NCI-H2227 (cell line): Measurements from ENCODE around the gene AKR7A2.

ENCODE experiments used
- DNase-seq: peaks from one replicate; lab custom pipeline; 2025; ENCODE audit not compliant: unreplicated experiment; lab: John Stamatoyannopoulos, UW

AKR7A2 gene

DNA sequence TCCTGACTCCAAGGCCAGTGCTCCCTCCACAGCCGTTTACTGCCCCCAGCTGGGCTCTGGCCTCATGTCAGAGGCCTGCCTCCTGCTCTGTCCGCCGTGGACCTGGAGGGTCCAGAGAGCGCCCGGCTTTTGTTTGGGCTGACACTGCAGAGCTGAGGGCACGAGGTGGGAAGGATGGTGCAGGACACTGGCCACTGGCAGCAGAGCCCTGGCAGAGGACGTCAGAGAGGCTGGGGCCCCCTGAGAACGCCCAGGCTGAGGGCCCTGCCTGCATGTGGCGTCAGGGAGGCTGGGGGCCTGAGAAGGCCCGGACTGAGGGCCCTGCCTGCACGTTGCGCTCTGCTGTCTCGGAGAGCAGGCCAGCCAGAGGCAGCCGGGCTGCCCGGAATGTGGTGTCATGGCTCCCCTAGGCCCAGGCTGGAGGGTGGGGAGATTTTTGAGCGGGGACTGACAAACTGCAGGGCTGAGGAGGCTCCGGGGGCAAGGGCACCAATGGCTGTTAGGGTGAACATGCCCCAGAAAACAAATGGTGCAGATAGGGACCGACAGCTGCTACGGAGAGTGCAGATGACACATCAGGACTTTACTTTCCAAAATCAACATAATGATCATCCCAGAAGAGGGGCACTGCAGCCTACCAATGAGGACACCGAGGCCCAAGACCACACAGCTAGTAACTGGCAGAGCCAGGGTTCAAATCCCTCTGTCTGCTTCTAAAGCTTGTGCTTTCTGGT is 31.8 kb upstream of the AKR7A2 start:
- no peak for DNase-seq

DNA sequence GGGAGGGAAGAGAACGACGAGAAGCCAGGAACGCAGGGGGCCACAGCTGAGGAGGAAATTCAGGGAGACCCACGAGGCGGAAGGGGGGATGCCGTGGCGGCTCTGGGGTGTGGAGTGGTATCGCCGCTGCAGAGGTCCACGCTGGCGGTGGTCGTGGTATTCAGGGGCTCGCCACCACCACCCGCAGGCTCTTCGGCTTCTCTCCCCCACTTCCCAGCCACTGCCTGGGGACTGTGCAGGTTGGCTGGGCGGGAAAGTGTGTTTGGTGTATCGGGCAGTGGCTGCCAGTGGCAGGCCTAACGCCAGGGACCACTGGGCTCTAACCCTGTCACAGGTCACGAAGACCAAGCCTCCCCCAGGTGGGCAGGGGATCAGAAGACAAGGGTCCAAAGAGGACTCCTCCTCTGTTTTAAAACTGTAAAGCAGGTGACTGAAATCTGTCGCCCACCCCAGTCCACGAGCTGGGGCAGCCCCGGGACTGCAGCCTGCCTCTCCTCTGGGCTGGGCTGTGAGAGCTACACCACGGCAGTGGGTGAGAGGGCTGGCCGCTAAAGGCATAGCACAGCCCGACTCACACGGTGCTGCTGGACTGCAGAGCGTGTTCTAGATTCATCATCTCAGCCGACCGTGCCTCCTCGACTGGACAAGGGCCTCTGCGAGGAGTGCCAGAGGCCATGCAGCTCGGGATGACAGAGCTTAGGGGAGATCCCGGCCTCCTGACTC is 31.1 kb upstream of the AKR7A2 start:
- DNase-seq: no peak

DNA sequence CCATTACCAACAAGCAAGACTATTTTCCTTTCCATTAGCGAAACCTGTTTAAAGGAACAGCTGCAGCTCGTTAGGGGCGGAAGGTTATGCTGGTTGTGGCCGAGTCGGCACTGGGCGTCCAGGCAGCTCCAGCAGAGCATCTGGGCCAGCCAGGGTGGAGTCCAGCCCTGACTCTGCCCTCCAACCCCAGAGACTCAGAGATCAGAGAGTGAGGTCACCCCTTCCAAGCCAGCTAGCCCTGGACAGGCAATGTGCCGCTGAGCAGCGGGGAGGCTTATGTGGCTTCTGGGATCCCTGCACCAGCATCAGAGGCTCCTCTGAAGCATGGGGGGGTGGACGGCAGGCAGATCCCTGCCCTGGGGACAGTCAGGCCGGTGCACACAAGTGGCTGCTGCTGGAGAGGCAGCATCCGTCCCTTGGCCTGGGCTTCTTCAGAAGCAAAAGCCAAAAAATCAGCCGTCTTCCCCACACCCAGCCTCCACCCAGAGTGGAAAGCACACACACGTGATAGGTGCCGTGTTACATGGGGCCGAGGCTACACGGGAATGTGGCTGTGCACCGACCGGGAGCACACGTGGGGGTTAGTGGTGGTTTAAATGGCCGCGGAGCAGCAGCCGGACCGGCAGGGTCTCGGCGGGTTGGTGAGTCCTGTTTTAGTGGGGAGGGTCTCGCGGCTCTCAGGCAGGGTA is 30.3 kb upstream of the AKR7A2 start:
- DNase-seq: no peak

DNA sequence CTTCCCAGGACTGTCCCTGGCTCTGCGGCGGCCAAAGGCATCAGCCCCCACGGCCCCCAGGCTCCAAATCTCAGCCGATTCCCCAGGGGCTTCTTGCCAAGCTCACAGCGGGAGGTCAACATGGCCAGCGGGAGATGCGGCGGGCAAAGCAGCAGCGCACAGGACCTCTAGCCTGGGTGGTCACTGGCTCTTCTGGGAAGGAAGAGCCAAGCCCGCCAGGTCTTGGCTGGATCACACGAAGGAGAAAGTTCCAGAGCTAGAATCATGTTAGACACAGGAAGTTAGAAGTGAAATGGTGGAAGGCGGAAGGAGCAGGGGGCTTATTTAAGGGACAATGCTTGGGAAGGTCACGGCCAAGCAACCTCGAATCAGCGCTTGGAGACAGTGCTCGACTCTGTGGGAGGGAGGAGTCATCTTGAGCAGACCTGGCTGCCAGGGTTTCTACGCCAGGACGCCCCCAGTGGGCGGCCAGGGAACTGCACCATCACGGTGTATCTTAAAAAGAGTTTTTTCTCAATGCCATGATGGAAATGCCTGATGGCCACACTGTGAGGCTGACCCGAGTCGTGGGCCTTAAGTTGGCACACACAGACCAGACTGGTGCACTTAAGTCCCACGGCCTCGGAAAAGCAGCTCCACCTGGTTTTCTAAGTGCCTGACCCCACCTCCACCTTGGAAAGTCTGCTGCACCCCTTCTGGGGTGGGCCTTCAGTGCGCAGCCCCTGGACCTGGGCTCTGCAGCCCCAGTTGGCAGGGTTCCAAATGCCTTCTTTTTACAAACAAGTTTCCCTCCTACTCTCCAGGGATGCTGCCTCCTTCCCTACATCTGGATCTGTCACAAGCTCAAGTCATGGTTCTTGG is 29.5 kb upstream of the AKR7A2 start:
- DNase-seq: peak; percentile 74

DNA sequence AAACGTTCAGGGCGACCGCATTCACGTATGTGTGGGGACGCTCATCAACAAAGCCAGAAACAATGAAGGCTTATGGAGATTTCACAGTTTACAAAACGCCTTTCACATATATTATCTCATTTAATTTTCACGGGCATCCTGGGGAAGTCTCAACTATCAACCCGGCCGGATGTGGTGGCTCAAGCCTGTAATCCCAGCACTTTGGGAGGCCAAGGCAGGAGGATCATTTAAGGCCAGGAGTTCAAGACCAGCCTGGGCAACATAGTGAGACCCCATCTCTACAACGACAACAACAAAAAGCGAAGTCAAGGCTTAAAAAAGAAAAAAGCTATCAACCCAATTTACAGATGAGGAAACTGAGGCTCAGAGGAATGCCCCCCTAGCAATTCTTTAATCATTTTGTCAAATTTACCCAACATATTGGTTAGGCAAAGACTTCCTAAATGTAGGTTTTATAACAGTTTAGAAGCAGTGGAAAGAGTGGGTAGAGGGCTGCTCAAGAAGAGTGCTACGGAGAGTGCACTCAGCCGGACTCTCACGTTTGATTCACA is 28.5 kb upstream of the AKR7A2 start:
- no peak for DNase-seq

DNA sequence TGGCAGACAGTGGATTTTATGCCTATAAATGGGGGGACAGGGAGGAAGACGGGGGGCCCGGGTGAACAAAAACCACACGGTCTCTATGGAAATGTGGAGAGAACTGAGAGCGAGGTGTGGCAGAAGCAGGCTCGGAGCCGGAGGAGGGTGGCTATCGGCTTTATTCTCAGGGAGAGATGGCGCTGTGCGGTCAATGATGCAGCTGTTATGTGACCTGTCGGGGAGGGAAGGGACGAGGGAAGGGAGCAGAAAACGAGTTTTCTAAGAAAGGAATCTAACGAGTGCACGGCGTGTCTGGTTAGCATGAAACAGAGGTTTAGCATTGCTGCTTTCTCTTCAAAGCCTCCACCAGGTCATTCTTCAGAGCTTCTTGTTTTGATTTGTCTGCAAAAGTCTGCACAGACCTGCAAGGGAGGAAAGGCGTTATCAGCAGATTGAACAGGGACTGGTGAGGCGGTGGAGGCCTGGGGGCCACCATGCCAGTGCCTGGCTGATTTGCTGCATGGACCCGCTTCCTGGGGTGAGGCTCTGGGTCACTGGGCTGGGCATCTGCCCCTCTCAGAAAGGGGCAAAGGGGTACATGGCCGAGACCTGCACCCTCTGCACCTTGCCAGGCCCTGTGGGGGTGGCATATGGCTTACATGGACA is 27.4 kb upstream of the AKR7A2 start:
- no peak for DNase-seq

DNA sequence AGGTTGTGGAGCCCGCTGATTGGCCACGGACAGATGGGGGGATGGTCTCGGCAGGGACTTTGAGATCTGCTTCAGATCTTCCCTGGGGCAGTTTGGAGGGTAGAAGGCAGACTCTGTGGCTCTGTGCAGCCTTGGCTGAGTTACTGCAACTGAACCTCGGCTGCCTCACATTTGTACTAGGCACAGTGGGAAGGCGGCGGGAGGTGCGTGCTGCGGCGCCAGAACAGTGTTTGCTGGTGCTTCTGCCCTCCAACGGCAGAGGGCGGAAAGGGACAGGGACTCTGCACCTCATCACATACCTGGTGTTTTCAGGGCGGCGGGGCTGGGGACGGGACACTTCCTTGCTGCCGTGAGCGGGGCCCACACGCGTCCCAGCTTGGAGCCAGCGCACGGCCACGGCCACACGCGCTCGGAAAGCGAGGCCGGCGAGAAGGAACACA is 26.4 kb upstream of the AKR7A2 start:
- DNase-seq: no peak

DNA sequence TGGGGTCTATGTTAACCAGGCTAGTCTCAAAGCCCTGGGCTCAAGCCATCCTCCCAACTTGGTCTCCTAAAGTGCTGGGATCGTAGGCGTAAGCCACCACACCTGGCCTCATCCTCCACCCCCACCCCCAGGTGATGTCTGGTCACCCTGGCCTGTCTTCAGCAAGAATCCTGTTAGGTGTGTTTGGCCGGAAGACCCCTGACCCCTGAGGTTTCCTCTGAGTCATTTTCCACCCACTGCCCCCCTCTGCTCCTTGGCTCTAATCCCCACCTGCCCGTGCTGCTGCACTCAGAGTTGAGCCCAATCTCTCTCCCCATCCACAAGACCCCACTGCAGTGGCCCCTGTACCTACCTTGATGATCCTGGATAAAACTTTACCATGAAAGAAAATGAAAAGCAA is 25.3 kb upstream of the AKR7A2 start:
- DNase-seq: no peak

DNA sequence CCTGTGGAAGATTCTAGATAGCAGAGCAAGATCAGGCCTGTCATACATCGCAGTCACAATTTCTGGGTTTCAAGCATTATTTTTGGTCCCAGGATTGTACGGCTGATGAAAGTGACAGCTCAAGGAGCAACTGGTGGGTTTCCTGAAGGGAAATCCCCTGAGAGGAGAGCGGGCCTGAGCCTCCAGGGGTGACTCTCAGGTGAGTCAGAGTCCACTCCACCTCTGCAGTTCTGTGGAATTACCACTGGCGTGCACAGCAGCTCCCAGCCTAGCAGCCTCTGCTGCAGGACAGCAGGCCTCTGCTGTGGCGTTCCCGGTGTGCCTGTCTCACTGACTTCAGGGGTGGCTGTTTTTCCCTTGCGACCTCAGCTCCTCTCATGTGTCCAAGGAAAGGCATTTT is 24.6 kb upstream of the AKR7A2 start:
- DNase-seq: no peak

DNA sequence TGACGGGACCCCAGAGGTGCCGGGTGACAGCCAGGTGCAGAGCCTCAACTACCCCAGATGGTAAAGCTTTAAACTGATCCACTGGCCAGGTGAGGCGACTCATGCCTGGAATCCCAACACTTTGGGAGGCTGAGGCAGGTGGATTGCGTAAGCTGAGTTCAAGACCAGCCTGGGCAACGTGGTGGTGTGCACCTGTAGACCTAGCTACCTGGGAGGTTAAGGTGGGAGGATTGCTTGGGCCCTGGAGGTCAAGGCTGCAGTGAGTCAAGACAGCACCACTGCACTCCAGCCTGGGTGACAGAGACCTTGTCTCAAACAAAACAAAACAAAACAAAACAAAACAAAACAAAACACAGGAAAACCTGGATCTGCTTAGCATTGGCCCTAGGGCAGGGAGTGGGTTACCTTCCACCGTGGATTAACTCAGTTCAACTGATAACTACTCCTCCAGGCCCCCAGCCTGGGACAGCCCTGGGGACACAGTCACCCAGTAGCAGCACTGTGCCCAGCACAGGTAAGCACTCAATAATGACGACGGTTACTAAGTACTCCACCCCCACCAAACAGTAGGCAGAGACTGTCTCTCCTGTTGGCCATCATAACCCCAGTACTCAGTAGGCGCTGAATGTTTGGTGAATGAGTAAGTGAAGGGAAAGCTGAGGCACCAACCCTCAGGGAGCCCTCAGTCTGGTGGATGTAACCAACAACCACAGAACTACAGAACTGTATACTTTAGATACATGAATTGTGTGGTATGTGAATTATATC is 21.8 kb upstream of the AKR7A2 start:
- no peak for DNase-seq

DNA sequence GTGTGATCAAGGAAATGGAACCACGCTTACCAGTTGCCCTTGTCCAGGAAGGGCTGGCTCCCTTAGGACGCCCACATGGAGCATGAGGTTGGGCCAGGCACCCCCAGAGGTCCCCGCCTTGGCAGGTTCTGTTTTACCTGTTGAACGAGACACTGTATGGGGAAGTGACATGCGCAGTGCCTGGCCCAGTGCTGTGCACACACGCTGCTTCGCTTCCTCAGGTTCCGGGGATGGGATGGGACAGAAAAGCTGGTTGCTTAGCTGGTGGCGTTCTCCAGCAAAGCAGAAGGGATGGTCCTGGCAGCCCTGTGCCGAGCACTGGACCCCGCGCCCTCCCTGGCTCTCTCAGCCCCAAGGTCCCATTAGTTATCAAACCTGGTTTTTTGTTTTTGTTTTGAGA is 20.9 kb upstream of the AKR7A2 start:
- DNase-seq: no peak

DNA sequence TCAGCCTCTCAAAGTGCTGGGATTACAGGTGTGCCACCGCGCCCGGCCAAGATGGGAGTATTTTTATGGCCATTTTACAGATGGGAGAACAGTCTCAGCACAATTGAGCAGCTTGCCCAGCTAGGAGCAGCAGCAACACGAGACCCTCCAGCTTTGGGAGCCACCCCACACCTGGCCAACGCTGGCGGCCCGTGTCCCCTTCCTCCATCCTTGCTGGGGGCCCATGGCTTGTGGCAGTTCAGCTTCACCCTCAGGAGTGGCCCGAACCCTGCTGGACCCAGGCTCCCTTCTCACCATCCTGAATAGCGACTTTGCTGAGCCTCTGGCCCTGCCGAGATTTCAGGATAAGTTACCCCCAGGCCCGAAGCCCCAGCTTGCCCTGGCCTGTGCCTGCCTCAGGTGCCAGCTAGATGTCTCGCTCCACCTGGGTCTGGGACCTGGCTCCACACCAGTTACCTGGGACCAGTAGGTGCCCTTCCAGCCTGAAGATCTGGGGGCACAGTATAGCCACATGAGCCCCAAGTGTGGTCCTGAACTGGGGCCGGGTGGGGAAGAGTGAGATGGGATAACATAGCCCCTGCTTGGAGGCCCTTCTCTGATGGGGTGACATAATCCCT is 19.4 kb upstream of the AKR7A2 start:
- DNase-seq: no peak

DNA sequence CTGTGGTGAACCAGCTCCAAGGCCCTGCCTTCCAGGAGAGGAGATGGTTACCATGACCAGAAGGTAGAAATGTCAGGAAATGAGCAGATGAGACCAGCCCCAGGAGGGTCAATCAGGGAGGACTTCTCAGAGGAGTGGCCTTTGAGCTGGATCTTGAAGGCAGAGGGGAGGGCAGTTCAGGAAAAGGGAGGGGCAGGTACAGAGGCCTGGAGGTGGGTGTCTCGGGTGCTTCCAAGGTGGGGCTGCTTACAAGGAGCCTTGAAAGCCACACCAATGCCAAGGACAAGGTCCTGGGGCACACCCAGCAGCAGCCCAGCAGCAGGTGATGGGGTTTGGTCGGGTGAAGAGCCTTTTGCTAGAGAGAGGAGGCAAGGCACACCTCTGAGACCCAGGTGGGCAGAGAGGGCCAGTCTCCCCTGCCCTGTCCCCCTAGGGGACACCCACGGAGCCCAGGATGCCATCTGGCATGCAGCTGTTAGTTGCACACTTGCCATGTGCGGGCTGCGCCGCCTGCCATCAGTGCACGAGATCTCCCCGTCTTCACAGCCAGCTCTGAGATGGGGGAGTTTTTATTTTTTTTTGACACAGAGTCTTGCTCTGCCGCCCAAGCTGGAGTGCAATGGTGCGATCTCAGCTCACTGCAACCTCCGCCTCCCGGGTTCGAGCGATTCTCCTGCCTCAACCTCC is 18.6 kb upstream of the AKR7A2 start:
- DNase-seq: no peak

DNA sequence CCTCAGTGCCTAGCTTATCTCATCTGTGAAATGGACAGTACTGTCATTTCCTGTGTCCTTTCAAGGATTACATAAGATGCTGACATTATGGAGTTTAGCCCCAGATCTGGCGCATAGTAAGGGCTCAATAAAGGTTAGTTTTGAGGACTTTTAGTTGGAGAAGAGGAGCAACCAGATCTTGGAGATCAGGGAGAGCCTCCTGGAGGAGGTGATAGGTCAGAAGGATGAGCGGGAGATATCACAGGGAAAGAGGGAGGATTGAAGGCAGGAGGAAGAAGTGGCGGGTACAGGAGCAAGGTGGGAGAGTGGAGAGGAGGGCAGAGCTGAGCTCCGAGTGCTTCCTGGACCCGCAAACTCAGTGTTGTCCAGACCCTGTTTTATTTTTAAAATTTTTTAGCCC is 17.7 kb upstream of the AKR7A2 start:
- DNase-seq: no peak

DNA sequence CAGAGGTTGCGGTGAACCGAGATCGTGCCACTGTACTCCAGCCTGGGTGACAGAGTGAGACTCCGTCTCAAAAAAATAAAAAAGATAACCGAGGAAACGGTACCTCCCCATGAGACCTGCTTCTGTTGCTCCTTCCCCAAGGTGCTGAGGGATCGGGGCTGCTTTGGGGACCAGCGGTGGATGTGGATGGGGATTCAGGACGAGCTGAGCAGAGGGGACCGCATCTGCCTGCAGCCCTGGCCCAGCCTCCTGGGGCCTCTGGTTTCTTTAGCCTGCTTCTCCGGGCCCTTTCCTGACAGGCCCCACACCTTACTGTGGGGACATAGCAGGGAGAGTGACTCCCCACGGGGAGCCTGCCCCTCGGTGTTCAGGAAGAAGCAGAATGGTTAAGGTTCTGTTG is 17.2 kb upstream of the AKR7A2 start:
- no peak for DNase-seq

DNA sequence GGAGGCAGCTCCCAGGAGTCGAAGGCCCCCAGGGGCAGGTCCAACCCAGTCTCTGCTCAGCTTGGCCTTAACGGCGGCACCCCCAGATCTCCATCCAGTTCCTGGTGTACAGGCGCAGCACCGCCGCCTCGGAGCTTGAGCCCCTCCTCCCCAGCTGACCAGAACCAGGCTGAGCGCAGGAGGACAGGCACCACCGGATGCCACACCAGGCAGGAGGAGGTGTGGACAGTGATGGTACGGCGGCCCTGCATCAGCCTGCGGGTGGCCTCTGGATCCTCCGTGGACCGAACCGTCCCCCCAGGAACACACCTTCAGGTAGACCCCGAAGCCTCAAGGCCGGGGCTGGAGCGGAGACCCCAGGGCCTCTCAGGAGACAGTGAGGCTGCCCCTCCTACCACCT is 16.5 kb upstream of the AKR7A2 start:
- DNase-seq: no peak

DNA sequence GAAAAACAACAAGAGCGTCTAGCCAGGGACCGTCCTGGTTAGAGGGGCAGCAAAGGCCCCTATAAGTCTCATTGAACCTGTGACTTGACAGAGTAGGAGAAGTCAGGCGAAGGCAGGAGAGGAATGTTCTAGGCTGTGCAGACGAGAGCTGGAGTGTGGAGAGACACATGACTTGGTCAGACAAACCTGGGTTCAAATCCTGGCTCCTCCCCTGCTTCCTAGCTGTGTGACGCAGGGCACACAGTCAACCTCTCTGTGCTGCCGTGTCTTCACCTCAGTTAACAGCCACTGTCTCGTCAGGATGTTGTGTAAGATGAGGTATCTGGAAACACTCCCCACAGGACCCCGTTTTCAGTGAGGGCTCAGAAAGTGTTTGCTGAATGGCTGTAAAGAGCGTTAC is 15.8 kb upstream of the AKR7A2 start:
- no peak for DNase-seq

DNA sequence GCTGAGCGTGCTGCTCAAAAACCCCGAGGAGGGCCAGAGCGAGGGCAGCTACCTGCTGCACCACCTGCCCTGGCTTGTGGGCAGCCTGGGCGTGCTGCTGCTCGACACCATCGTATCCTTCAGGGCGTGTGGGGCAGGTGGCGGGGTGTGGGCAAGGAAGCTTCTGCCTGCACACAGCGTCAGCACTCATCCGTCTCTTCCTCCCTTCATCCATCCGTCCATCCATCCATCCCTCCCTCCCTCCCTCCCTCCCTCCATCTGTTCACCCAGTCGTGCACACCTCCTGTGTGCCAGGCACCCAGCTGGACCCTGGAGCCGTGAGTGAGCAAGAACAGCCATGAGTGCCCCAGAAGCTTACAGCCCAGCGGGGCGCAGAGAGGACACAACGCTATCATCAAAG is 15.4 kb upstream of the AKR7A2 start:
- DNase-seq: no peak

DNA sequence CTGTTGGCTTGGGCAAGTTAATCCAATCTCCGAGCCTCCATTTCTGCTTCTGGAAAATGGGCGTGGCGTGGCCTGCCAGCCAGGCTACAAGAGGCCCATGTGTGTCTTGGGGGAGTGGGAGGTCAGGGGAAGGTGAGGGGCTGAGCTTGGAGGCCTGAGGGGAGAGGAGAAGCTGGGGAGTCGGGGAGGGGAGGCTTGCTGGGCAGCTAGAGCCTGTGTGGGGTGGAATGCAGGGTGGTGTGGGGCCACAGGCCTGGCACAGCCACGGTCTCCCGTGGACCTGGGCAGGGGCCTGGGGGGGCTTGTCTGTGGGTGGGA is 14.8 kb upstream of the AKR7A2 start:
- DNase-seq: no peak
